ENCODE results near the gene FAM8A1.

The FAM8A1 gene

GRCh38 chr6:17601386-17601703 is 1.2 kb downstream of the FAM8A1 start:
- Histone ChIP-seq H3K27ac (ENCODE audit: low read length) (no peak overlapping the region; the same call in 1 of the 2 replicates), H4K20me1 (ENCODE audit: insufficient read depth, low read length) (peaks cover 4% of the 10 kb centered on the region; the same call in 1 of the 2 replicates), H3K27me3 (ENCODE audit: insufficient read depth, low read length, poor library complexity) (no peaks in the 10 kb centered on the region), H2AFZ (ENCODE audit: low read depth, low read length) (peak overlapping the region; percentile 80), H3K4me1 (ENCODE audit: insufficient read depth, low read length) (peaks cover 28% of the 10 kb centered on the region), H3K4me2 (ENCODE audit: insufficient read depth, low read length) (peak overlapping the region; percentile 89), H3K4me3 (ENCODE audit: low read depth in 1 of 2, low read length in 2 of 2) (peak overlapping the region; percentile 67 to 73; a peak in 3 of 4 replicates), H3K79me2 (ENCODE audit: insufficient read depth, low read length) (peaks cover 4% of the 10 kb centered on the region; the same call in 1 of the 2 replicates), H3K9ac (ENCODE audit: low read depth, low read length) (peak overlapping the region; percentile 90), H3K36me3 (ENCODE audit: insufficient read depth, low read length) (peaks cover 5% of the 10 kb centered on the region; the same call in 1 of the 2 replicates), H3K9me3 (ENCODE audit: insufficient read depth, low read length, severe bottlenecking) (no peaks in the 10 kb centered on the region)
- DNase-seq (no peak), ATAC-seq (ENCODE audit: insufficient read depth, low read depth) (no peak)
- TF ChIP-seq EZH2 (IDR thresholded peaks at IDR 0.05; ENCODE audit: borderline replicate concordance, low read depth, low read length, severe bottlenecking) (no peak), CTCF (IDR thresholded peaks at IDR 0.05; ENCODE audit: borderline replicate concordance, extremely low read depth, low read length, poor library complexity, severe bottlenecking) (no peak)

- Histone ChIP-seq H3K9ac (ENCODE audit: low read depth, low read length) (no peak overlapping the region), H3K36me3 (ENCODE audit: insufficient read depth, low read length) (peaks cover 9% of the 10 kb centered on the region; the same call in 1 of the 2 replicates), H3K4me3 (ENCODE audit: low read depth in 1 of 2, low read length in 2 of 2) (no peak overlapping the region), H3K9me3 (ENCODE audit: insufficient read depth, low read length, severe bottlenecking) (no peaks in the 10 kb centered on the region), H3K27me3 (ENCODE audit: insufficient read depth, low read length, poor library complexity) (no peaks in the 10 kb centered on the region), H3K27ac (ENCODE audit: low read length) (no peak overlapping the region), H4K20me1 (ENCODE audit: insufficient read depth, low read length) (peaks cover 4% of the 10 kb centered on the region; the same call in 1 of the 2 replicates), H2AFZ (ENCODE audit: low read depth, low read length) (no peak overlapping the region), H3K79me2 (ENCODE audit: insufficient read depth, low read length) (peaks cover 4% of the 10 kb centered on the region; the same call in 1 of the 2 replicates), H3K4me2 (ENCODE audit: insufficient read depth, low read length) (peak overlapping the region; percentile 89; the same call in 1 of the 2 replicates), H3K4me1 (ENCODE audit: insufficient read depth, low read length) (peaks cover 28% of the 10 kb centered on the region)
- ATAC-seq (ENCODE audit: insufficient read depth, low read depth) (no peak), DNase-seq (no peak)
- no peak for TF ChIP-seq CTCF (IDR thresholded peaks at IDR 0.05; ENCODE audit: borderline replicate concordance, extremely low read depth, low read length, poor library complexity, severe bottlenecking)
- TF ChIP-seq EZH2 (IDR thresholded peaks at IDR 0.05; ENCODE audit: borderline replicate concordance, low read depth, low read length, severe bottlenecking) = no peak
Observed at GRCh38 chr6:17602888-17603287, 2.8 kb downstream of the FAM8A1 start.

GRCh38 chr6:17606606-17607005 is 6.5 kb downstream of the FAM8A1 start:
- Histone ChIP-seq H3K4me1 (ENCODE audit: insufficient read depth, low read length) (peaks cover 9% of the 10 kb centered on the region), H3K4me3 (ENCODE audit: low read depth in 1 of 2, low read length in 2 of 2) (no peak overlapping the region), H3K79me2 (ENCODE audit: insufficient read depth, low read length) (peaks cover 4% of the 10 kb centered on the region; the same call in 1 of the 2 replicates), H3K27ac (ENCODE audit: low read length) (no peak overlapping the region), H4K20me1 (ENCODE audit: insufficient read depth, low read length) (peaks cover 4% of the 10 kb centered on the region; the same call in 1 of the 2 replicates), H3K9me3 (ENCODE audit: insufficient read depth, low read length, severe bottlenecking) (no peaks in the 10 kb centered on the region), H3K4me2 (ENCODE audit: insufficient read depth, low read length) (no peak overlapping the region), H2AFZ (ENCODE audit: low read depth, low read length) (no peak overlapping the region), H3K36me3 (ENCODE audit: insufficient read depth, low read length) (peaks cover 12% of the 10 kb centered on the region; the same call in 1 of the 2 replicates), H3K9ac (ENCODE audit: low read depth, low read length) (no peak overlapping the region), H3K27me3 (ENCODE audit: insufficient read depth, low read length, poor library complexity) (no peaks in the 10 kb centered on the region)
- DNase-seq (no peak), ATAC-seq (ENCODE audit: insufficient read depth, low read depth) (no peak)
- TF ChIP-seq CTCF (IDR thresholded peaks at IDR 0.05; ENCODE audit: borderline replicate concordance, extremely low read depth, low read length, poor library complexity, severe bottlenecking) (no peak), EZH2 (IDR thresholded peaks at IDR 0.05; ENCODE audit: borderline replicate concordance, low read depth, low read length, severe bottlenecking) (no peak)

All from DND-41 (cell line).